Uterus (tissue), 4 donors: ENCODE data around the gene PSMD14. TPM values are rescaled to one million over a fixed set of nuclear protein-coding genes. Genes with fewer than 3 reads are reported as not detected.

Experiments used
- DNase-seq, 2 donors: peaks; one replicate each; pipeline ENCODE4 v3.0.0-alpha.2; 2019 to 2020
- H3K27ac ChIP-seq, 2 donors: fragments of 200-600 bp; sonication (generic); 1 replicate in 1 of 2; 2 replicates in 1 of 2; pipeline ENCODE4 v1.5.1; 2016 to 2018
- H3K27me3 ChIP-seq, 2 donors: fragments of 200-600 bp; sonication (generic); one replicate each; pipeline ENCODE4 v1.5.1; 2018 to 2019; ENCODE audit warnings: control low read depth in 1 of 2
- H3K36me3 ChIP-seq, 2 donors: fragments of 200-600 bp; sonication (generic); one replicate each; pipeline ENCODE4 v1.5.1; 2019; ENCODE audit warnings: control low read depth in 1 of 2
- H3K4me1 ChIP-seq, 2 donors: fragments of 200-600 bp; sonication (generic); one replicate each; pipeline ENCODE4 v1.5.1; 2018 to 2019; ENCODE audit warnings: control low read depth in 1 of 2
- H3K4me3 ChIP-seq, 2 donors: fragments of 200-600 bp; sonication (generic); 1 replicate in 1 of 2; 2 replicates in 1 of 2; pipeline ENCODE4 v1.5.1; 2018 to 2019; ENCODE audit warnings: mild to moderate bottlenecking in 1 of 2
- H3K9me3 ChIP-seq, 2 donors: fragments of 200-600 bp; sonication (generic); one replicate each; pipeline ENCODE4 v1.5.1; 2019; ENCODE audit warnings: control low read depth in 1 of 2
- CTCF ChIP-seq, 4 experiments: fragments of 200-600 bp in 2 of 4; fragments of 450-650 bp in 2 of 4; sonication (generic) in 2 of 4; IDR thresholded peaks; one replicate each; pipeline ENCODE4 v1.5.1; 2016 to 2019; ENCODE audit warnings: antibody characterized with exemption in 4 of 4, mild to moderate bottlenecking in 2 of 4, moderate library complexity in 1 of 4
- POLR2A ChIP-seq, 2 donors: fragments of 450-650 bp; IDR thresholded peaks; one replicate each; pipeline ENCODE4 v1.6.1; 2016; ENCODE audit warnings: antibody characterized with exemption in 2 of 2, mild to moderate bottlenecking in 1 of 2, moderate library complexity in 1 of 2
- intact Hi-C: fragments of 100-400 bp; cut with DNase I; formaldehyde crosslinking; loops from one replicate; pipeline ENCODE4 v1.15.1; 2023; ENCODE audit warnings: low total_unique reads
- total RNA-seq, 4 donors: library from RNA; depleted of rRNA in 3 of 4; stranded (reverse); fragments of >200 nt in 3 of 4; gene quantifications; one replicate each; pipeline versions ENCODE4 v1.1.0 to v1.2.4, GENCODE V29; 2014 to 2023
- donor health status: DM: yes; HTN: yes; CAD: no.

The PSMD14 gene
- total RNA-seq, 4 donors from 2014 or later = 6.8 to 69.2 (median 14.6) TPM

- Histone ChIP-seq H3K4me3 (no peak overlapping the region), H3K36me3 (no peaks in the 10 kb centered on the region), H3K4me1 (peaks cover 0 to 10% of the 10 kb centered on the region in 2 donors), H3K27me3 (peaks cover 2 to 85% of the 10 kb centered on the region in 2 donors), H3K27ac (no peak overlapping the region), H3K9me3 (no peaks in the 10 kb centered on the region)
- no peak for TF ChIP-seq POLR2A (IDR thresholded peaks at IDR 0.05)
- no peak for TF ChIP-seq CTCF (IDR thresholded peaks at IDR 0.05)
- intact Hi-C loops = no loop called here
- DNase-seq = no peak
These were observed 117.7 kb downstream of the PSMD14 start for GRCh38 chr2:161425728-161426454.

DNA sequence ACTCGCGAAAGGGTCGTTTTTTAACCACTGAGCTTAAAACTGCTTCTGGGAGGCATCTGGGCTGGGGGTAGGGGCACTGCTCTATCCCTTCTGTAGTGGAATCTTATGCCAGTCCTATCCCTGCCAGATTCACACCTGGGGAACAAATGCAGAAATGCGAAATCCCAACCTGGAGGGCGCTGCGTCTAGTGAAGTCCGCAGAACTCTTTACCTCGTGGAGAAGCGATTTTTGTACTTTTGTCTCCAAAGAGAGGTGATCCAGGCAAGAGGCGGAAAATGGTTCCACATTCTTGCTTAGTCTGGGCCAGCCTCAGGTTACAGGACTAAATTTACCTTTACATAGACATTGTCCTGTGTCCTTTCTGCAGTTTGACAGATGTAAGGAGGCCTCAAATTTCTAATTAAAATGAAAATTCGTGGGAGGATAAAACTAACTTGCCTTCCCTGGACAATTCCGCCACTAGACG lies 118.3 kb downstream of the PSMD14 start:
- Histone ChIP-seq H3K27me3 (peaks cover 2 to 84% of the 10 kb centered on the region in 2 donors), H3K27ac (no peak overlapping the region), H3K9me3 (no peaks in the 10 kb centered on the region), H3K4me3 (no peak overlapping the region), H3K4me1 (peaks cover 0 to 10% of the 10 kb centered on the region in 2 donors), H3K36me3 (no peaks in the 10 kb centered on the region)
- intact Hi-C loops = no loop called here
- no peak for DNase-seq
- no peak for TF ChIP-seq POLR2A (IDR thresholded peaks at IDR 0.05)

DNA sequence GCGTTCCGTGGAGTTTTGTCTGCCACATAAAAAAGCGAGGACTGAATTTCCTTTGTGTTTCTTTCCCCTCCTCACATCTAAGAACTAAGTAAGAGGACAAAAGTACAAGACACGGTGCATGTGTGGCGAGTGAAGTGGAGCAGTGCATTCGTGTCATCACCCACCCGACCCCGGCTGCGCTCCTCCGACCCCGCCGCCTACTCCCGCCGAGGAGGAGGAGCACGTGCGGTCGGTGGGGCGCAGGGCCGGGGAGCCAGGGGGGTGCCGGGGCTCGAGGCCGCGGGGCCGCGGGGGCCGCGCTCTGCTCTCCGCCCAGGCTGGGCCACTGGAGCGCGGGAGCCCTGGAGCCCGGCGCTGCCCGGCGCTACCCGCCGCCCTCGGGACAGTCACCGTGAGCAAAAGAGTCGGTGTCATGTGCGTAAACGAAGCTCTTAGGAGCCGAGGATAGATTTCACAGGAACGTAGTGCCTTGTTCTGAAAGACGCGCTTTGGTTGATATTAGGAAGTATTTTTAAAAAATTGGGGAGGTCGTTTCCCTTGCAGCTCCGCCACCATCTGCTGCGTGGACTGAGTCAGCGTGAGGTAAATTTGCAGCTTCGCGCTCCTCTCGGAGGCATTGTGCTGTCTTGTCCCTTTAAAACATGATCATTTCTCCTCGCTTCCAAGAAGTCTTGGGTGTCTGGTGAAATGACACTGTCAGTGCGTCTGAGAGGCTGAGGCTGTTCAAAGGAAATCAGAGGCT lies 118.9 kb downstream of the PSMD14 start:
- H3K4me1 ChIP-seq = peaks cover 0 to 10% of the 10 kb centered on the region in 2 donors
- no peak overlapping the region for H3K4me3 ChIP-seq
- peaks cover 2 to 78% of the 10 kb centered on the region in 2 donors for H3K27me3 ChIP-seq
- H3K27ac ChIP-seq = no peak overlapping the region
- no peaks in the 10 kb centered on the region for H3K36me3 ChIP-seq
- intact Hi-C loops = no loop called here
- no peak for TF ChIP-seq POLR2A (IDR thresholded peaks at IDR 0.05)
- no peak for TF ChIP-seq CTCF (IDR thresholded peaks at IDR 0.05)
- no peak for DNase-seq
- H3K9me3 ChIP-seq = no peaks in the 10 kb centered on the region

GRCh38 chr2:161427664-161428587 lies 119.7 kb downstream of the PSMD14 start:
- no peak overlapping the region for H3K27ac ChIP-seq
- TF ChIP-seq POLR2A (IDR thresholded peaks at IDR 0.05) = no peak
- TF ChIP-seq CTCF (IDR thresholded peaks at IDR 0.05) = no peak
- DNase-seq = no peak
- peaks cover 2 to 69% of the 10 kb centered on the region in 2 donors for H3K27me3 ChIP-seq
- H3K36me3 ChIP-seq = no peaks in the 10 kb centered on the region
- no peaks in the 10 kb centered on the region for H3K9me3 ChIP-seq
- no peak overlapping the region for H3K4me3 ChIP-seq
- intact Hi-C loops = no loop called here
- H3K4me1 ChIP-seq = peaks cover 0 to 10% of the 10 kb centered on the region in 2 donors

GRCh38 chr2:161430386-161430785 lies 122.2 kb downstream of the PSMD14 start:
- no peaks in the 10 kb centered on the region for H3K4me1 ChIP-seq
- DNase-seq = no peak
- no peaks in the 10 kb centered on the region for H3K36me3 ChIP-seq
- H3K4me3 ChIP-seq = no peak overlapping the region
- intact Hi-C loops = no loop called here
- H3K9me3 ChIP-seq = no peaks in the 10 kb centered on the region
- no peak for TF ChIP-seq CTCF (IDR thresholded peaks at IDR 0.05)
- no peak for TF ChIP-seq POLR2A (IDR thresholded peaks at IDR 0.05)
- peaks cover 2 to 54% of the 10 kb centered on the region in 2 donors for H3K27me3 ChIP-seq
- H3K27ac ChIP-seq = no peak overlapping the region
